ENCODE results near the gene ASPG.

Gene ASPG

DNA sequence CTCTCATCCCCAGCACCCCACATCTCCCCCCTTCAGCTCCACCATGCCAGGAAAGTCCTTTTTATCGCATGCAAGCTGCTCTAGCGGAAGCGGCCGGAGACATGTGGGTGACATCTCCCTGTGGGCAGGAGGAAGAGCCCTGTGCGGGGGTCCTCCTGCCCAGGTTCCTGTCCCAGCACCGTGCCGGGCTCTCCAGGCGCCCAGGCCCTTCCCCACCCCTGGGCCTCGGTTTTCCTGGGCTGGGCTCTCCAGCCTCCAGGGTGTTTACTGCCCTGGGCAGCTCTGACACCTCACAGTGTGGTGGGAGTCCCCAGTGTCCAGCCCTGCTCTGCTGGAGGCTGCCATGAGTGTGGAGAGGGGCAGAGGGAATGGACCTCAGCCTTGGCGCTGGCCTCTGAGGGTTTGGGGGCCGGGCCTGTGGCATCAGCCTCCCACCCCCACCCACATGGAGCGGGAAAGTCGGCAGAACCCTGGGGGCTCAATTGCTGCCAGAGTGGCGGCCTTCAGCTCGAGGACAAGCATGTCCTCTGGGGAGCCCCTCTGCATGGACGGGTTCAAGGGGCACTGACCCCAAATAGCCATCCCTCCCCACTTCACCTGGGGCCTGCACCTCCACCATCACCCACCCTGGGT is 16.9 kb downstream of the ASPG start:
- intact Hi-C loops (cut with micrococcal nuclease) = no loop called here
- Mint-ChIP-seq H3K4me3 (no peak overlapping the region), H3K9me3 (no peaks in the 10 kb centered on the region), H3K4me1 (ENCODE audit: low read depth) (no peaks in the 10 kb centered on the region), H3K27ac (no peak overlapping the region), H3K36me3 (ENCODE audit: low read depth) (no peaks in the 10 kb centered on the region), H3K27me3 (no peaks in the 10 kb centered on the region)

DNA sequence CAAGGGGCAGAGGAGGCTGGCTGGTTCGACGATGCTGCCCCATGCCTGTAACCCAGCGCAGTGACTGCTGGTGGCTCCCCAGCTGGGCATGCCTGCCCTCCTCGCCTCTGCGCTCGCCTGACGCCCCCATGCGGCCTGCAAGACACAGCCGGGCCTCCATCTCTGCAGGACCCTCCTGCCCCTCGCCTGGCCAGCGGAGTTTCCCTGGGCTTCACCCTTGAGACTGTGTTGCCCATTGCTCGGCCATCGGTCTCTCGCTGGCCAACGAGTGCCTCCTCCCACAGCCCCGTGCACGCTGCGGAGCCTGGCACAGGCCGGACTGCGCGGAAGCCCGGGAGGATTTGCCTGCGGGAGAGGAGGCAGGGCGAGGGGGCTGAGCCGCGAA is 17.6 kb downstream of the ASPG start:
- Mint-ChIP-seq H3K4me1 (ENCODE audit: low read depth) (no peaks in the 10 kb centered on the region), H3K27ac (no peak overlapping the region), H3K27me3 (no peaks in the 10 kb centered on the region), H3K9me3 (no peaks in the 10 kb centered on the region), H3K4me3 (no peak overlapping the region), H3K36me3 (ENCODE audit: low read depth) (no peaks in the 10 kb centered on the region)
- intact Hi-C loops (cut with micrococcal nuclease) = no loop called here

DNA sequence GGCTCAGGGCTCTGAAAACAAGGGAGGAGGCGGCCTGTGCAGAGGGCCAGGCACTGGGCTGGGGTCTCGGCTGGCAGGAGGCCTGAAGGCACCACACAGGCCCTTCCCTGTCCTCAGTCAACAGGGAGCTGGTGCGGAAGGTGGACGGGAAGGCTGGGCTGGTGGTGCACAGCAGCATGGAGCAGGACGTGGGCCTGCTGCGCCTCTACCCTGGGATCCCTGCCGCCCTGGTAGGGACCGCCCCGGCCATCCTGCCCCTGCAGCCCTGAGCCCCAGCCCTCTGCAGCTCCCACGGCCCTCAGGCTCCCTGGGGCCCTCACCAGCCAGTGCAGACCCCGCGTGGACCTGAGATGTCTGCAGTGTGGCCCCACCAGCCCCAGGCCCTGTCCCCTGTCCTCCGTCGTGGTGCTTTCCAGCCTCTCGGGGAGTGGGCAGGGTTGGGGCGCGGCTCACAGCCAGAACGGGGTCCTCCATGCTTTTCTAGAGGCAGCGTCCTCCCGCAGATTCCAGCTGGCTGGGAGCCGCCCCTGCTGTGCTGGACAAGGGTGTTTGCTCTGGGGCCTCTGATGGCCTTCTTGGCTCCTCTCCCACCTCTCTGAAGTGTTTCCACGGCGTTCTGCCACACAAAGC is 18.1 kb downstream of the ASPG start:
- no peaks in the 10 kb centered on the region for H3K9me3 Mint-ChIP-seq
- H3K27me3 Mint-ChIP-seq = no peaks in the 10 kb centered on the region
- no peaks in the 10 kb centered on the region for H3K4me1 Mint-ChIP-seq (ENCODE audit: low read depth)
- intact Hi-C loops (cut with micrococcal nuclease) = no loop called here
- H3K27ac Mint-ChIP-seq = no peak overlapping the region
- no peaks in the 10 kb centered on the region for H3K36me3 Mint-ChIP-seq (ENCODE audit: low read depth)
- no peak overlapping the region for H3K4me3 Mint-ChIP-seq

DNA sequence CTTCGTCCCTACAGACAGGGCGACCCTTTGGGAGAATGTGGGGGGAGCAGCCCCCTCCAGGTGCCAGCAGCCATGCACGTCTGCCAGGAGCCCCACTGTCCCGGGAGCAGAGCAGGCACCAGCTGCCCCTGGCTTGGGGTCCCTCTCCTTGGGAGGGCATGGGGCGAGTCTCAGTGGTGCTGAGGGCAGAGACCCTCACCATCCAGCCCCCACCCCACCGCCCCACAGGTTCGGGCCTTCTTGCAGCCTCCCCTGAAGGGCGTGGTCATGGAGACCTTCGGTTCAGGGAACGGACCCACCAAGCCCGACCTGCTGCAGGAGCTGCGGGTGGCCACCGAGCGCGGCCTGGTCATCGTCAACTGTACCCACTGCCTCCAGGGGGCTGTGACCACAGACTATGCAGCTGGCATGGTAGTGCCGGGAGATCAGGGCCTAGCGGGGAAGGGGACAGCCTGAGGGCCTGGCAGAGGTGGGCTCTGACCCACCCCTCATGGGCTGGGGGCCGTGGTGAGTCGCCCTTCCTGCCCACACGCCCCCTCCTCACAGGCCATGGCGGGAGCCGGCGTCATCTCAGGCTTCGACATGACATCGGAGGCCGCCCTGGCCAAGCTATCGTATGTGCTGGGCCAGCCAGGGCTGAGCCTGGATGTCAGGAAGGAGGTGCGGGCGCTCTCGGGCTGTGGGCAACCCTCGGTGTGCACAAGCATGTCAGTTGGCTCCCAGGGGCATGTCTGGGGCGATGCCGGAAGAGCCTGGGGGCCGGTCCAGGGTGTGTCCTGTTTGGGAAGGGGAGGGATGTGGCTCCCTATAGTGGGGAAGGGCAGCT is 18.8 kb downstream of the ASPG start:
- H3K4me1 Mint-ChIP-seq (ENCODE audit: low read depth) = no peaks in the 10 kb centered on the region
- H3K27me3 Mint-ChIP-seq = no peaks in the 10 kb centered on the region
- no peaks in the 10 kb centered on the region for H3K36me3 Mint-ChIP-seq (ENCODE audit: low read depth)
- no peaks in the 10 kb centered on the region for H3K9me3 Mint-ChIP-seq
- intact Hi-C loops (cut with micrococcal nuclease) = no loop called here
- H3K4me3 Mint-ChIP-seq = no peak overlapping the region
- H3K27ac Mint-ChIP-seq = no peak overlapping the region

DNA sequence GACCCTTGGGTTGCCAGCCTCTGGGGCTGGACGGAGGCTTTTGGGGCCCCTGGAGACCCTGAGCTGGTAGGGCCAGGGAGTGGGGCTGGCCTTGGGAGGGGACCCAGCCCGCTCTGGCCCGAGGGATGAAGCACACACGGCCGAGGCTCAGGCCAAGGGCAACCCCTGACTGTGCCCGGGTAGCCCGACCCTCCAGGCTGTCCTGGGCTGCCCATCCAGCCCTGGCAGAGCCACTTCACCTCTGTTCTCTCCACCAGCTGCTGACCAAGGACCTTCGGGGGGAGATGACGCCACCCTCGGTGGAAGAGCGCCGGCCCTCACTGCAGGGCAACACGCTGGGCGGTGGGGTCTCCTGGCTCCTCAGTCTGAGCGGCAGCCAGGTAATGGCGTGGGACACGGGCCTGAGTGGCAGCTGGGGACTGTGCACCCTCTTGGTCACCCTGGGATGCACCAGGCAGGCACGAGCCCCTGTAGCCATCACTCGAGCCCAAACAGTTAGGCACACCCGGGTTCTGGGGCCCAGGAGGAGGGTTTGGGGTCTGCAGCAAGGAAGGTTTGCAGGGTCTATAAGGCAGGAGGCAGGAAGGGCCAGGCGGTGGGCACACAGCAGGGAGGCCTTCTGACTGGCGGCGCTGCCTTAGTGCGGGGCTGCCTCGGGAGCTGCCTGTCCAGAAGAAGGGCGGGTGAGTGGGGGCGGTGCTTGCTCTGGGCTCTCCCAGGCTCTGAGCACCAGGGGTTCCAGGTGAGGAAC is 19.7 kb downstream of the ASPG start:
- no peaks in the 10 kb centered on the region for H3K9me3 Mint-ChIP-seq
- H3K27me3 Mint-ChIP-seq = no peaks in the 10 kb centered on the region
- intact Hi-C loops (cut with micrococcal nuclease) = no loop called here
- H3K36me3 Mint-ChIP-seq (ENCODE audit: low read depth) = no peaks in the 10 kb centered on the region
- H3K4me3 Mint-ChIP-seq = no peak overlapping the region
- no peak overlapping the region for H3K27ac Mint-ChIP-seq
- H3K4me1 Mint-ChIP-seq (ENCODE audit: low read depth) = no peaks in the 10 kb centered on the region

DNA sequence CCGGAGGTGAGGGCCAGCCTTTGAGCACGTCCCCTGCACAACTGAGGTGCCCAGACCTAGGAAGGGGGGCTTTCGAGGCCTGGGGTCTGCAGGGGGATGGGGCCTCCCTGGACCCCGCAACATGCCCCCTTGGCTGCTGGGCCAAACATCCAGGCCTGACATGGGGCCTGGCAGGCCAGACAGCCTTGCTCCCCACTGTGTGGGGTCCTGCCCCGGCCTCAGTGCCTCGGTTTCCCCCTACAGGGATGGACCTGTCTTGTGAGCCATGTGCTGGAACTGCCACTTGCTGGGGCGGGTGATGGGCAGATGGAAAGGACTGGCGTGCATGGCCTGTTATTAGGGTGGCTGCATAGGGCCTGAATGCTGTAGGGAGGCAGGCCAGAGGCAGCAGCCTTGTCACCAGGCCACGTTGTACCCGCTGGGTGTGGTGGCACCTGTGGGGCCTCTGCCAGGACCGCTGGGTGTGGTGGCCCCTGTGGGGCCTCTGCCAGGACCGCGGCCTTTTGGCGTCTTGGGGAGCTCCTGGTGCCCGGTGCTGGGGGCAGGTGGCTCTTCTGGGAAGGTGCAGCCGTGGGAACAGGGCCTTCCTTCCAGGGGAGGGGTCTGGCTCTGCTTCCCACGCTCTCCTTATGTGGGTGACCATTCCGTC is 20.4 kb downstream of the ASPG start:
- no peaks in the 10 kb centered on the region for H3K4me1 Mint-ChIP-seq (ENCODE audit: low read depth)
- no peaks in the 10 kb centered on the region for H3K27me3 Mint-ChIP-seq
- intact Hi-C loops (cut with micrococcal nuclease) = no loop called here
- no peak overlapping the region for H3K27ac Mint-ChIP-seq
- H3K36me3 Mint-ChIP-seq (ENCODE audit: low read depth) = no peaks in the 10 kb centered on the region
- no peak overlapping the region for H3K4me3 Mint-ChIP-seq
- H3K9me3 Mint-ChIP-seq = no peaks in the 10 kb centered on the region

DNA sequence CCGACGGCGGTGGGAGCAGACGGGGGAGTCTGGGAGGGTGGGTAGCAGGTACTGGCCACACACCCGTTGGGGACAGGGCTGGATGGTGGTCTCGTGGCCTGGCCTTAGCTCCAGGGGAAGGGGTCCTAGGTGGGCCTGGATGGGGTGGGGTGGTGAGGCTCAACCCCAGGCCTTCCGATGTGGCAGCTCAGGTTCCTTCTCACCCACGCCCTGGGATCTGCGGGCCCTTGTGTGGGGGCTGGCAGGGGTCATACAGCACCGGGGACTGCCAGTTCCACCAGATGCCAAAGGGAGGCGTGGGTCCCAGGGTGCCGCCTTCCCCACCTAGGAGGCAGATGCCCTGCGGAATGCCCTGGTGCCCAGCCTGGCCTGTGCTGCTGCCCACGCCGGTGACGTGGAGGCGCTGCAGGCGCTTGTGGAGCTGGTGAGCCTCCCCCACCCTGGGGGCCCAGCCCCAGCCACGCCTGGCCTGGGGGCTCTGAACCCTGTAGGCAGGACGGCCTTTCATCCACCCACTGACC is 21.0 kb downstream of the ASPG start:
- intact Hi-C loops (cut with micrococcal nuclease) = no loop called here
- H3K4me1 Mint-ChIP-seq (ENCODE audit: low read depth) = no peaks in the 10 kb centered on the region
- no peaks in the 10 kb centered on the region for H3K9me3 Mint-ChIP-seq
- H3K4me3 Mint-ChIP-seq = no peak overlapping the region
- no peaks in the 10 kb centered on the region for H3K27me3 Mint-ChIP-seq
- no peak overlapping the region for H3K27ac Mint-ChIP-seq
- H3K36me3 Mint-ChIP-seq (ENCODE audit: low read depth) = no peaks in the 10 kb centered on the region

DNA sequence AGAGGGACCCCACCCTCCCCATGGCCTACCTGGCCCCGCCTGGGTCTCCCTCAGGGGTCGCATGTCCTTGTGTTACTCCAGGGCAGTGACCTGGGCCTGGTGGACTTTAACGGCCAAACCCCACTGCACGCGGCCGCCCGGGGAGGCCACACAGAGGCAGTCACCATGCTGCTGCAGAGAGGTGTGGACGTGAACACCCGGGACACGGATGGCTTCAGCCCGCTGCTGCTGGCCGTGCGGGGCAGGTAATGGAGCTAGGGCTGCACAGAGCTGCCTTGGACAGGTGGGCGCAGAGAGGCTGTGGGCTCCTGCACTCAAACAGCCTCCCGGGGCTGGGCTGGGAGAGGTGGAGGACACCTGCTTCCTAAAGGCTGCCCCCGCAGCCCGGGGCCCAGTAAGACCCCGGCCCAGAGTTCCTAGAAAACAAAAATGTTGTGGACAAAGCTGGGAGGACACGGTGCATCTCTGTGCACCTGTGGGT is 21.6 kb downstream of the ASPG start:
- Mint-ChIP-seq H3K4me3 (no peak overlapping the region), H3K9me3 (no peaks in the 10 kb centered on the region), H3K27me3 (no peaks in the 10 kb centered on the region), H3K27ac (no peak overlapping the region), H3K4me1 (ENCODE audit: low read depth) (no peaks in the 10 kb centered on the region), H3K36me3 (ENCODE audit: low read depth) (no peaks in the 10 kb centered on the region)
- intact Hi-C loops (cut with micrococcal nuclease) = no loop called here

DNA sequence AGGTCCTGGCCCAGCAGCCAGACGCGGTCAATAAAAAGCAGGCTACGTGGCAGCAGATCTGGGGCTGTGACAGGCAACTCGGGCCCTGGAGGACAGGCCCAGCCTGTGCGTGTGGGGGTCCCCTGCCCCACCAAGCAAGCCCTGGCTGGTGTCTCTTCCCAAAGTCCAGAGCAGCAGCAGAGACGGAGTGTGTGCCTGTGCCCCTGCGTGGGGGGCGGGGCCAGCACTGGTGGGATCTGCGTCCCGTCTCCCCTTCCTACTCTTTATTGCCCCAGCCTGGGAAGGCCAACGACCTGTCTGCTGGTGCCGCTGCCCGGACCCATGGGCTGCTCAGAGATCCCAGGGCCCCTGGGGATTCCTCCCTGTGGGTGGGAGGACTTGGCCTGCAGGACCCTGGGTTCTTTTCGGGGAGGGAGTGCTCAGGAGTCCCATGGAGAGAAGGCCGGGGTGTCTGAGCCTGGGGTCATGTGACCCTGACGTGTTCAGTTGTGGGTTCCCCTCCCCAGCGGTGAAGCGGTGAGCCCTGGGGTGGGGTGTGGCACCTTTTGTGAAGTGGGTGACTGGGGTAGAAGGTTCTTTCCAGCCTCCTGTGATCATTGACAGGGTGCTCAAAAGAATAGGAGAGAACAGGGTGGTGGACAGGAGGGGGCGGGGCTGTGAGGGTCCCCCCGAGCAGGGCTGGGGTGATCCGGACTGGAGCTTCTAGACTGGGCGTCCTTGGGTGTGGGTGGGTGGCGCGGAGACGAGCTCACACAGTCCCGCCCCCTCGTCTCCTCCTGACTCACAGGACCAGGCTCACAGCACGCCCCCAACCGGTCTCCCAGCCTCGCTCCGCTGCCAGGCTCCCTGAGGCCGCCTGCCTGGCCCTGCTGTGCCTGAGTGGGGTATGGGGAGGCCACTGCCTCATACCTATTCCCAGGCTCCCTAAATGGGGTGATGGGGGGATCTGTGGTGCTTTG is 22.4 kb downstream of the ASPG start:
- Mint-ChIP-seq H3K36me3 (ENCODE audit: low read depth) (no peaks in the 10 kb centered on the region), H3K27ac (no peak overlapping the region), H3K4me1 (ENCODE audit: low read depth) (no peaks in the 10 kb centered on the region), H3K4me3 (no peak overlapping the region), H3K27me3 (no peaks in the 10 kb centered on the region), H3K9me3 (no peaks in the 10 kb centered on the region)
- intact Hi-C loops (cut with micrococcal nuclease) = no loop called here

DNA sequence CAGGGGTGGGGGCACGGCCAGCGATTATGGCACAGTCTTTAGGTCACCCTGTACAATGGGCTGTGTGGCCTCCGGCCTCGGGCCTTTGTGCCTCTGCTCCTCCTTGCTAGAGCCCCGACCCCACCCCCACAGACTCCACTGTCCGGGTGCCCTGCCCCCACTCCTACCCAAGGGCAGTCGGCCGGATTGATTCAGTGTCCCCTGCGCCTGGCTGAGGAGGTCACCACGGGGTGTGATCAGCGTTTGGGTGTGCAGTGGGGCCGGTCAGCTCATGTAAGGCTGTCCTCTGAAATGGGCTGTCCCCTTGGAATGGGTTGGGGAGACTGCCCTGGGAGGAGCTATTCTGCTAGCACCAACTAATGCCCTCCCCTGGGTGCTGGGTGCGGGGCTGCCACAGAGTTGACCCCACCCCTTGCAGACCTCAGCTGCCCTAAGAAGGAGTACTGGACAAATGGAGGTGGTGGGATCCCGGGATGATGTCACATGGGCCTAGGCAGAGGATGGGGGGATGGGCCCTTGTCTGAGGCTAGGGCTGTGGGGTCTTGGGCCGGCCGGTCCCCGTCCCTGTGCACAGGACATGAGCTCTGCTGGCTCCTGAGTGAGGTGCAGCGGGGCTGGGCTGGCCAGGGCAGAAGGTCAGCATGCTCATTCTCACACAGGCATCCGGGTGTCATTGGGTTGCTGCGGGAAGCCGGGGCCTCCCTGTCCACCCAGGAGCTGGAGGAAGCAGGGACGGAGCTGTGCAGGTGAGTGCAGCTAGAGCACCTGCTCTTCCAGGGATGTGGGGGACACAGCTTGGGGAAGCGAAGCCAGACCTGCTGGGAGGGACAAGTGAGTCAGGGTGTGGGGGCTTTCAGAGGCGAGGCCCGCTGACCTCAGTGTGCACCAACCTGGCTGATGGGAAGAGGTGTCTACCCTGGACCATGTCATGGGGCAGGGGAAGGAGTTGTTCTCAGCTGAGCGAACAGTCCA is 23.4 kb downstream of the ASPG start:
- no peak overlapping the region for H3K4me3 Mint-ChIP-seq

DNA sequence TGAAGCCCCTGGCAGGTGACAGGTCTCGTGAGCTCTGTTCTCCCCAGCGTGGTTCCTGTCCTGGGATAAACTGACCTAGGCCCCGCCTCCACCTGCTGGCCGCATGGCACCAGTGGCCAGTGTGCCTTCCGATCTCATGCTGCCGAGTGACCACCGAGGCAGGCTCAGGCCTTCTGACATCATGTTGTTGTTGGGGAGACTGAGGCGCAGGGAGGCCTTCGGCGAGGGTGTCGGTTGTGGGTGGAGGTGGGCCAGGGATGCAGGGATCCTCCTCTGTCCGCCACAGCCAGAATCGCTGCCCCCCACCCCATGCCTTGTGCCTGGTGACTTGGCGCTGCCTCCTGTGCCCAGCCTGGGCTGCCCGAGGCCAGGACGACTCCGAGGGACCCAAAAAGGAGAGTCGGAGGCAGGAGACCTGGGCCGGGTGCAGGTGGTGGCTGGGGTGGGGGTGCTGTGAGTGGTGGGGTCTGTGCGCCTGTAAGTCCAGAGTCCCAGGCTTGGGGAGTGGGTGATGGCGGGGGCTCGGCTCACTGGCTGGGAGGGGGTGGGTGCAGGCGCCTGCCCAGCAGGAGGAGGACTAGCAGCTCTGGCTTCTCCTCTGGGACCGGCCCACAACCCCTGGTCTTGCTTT is 24.3 kb downstream of the ASPG start:
- Mint-ChIP-seq H3K4me1 (ENCODE audit: low read depth) (no peaks in the 10 kb centered on the region), H3K36me3 (ENCODE audit: low read depth) (no peaks in the 10 kb centered on the region), H3K27ac (no peak overlapping the region), H3K4me3 (no peak overlapping the region), H3K9me3 (no peaks in the 10 kb centered on the region), H3K27me3 (peaks cover 5% of the 10 kb centered on the region)
- intact Hi-C loops (cut with micrococcal nuclease) = no loop called here

More for the DNA sequence above, 23.4 kb downstream of the ASPG start:
- intact Hi-C loops (cut with micrococcal nuclease) = no loop called here
- Mint-ChIP-seq H3K27me3 (peaks cover under 1% of the 10 kb centered on the region), H3K9me3 (no peaks in the 10 kb centered on the region), H3K36me3 (ENCODE audit: low read depth) (no peaks in the 10 kb centered on the region), H3K27ac (no peak overlapping the region), H3K4me1 (ENCODE audit: low read depth) (no peaks in the 10 kb centered on the region)
